OCI-LY1 (cell line): ENCODE results near the gene FAM168A.

Source experiments
- H2AFZ ChIP-seq: fragments of 200-600 bp; sonication (generic), shearing (Covaris generic); 2 replicates; pipeline ENCODE4 v1.6.0; 2014; ENCODE audit warnings: antibody characterized with exemption, mild to moderate bottlenecking, low read length
- H3F3A ChIP-seq: fragments of 200-600 bp; sonication (generic), shearing (Covaris generic); 2 replicates; pipeline ENCODE4 v1.6.0; 2014; ENCODE audit warnings: mild to moderate bottlenecking, antibody characterized with exemption, low read length, moderate library complexity; ENCODE audit not compliant: insufficient read depth
- H3K27ac ChIP-seq: fragments of 200-600 bp; sonication (generic); 2 replicates; pipeline ENCODE4 v1.5.1; 2014; ENCODE audit warnings: low read length, mixed run types, mild to moderate bottlenecking, low read depth; ENCODE audit not compliant: poor library complexity, severe bottlenecking
- H3K27me3 ChIP-seq: fragments of 200-600 bp; sonication (generic); 2 replicates; pipeline ENCODE4 v1.6.0; 2014; ENCODE audit warnings: antibody characterized with exemption, mild to moderate bottlenecking, low read length, moderate library complexity; ENCODE audit not compliant: insufficient read depth
- H3K36me3 ChIP-seq: fragments of 200-600 bp; sonication (generic); 2 replicates; pipeline ENCODE4 v1.6.1; 2014; ENCODE audit warnings: mild to moderate bottlenecking, antibody characterized with exemption, low read length, moderate library complexity, mixed read lengths; ENCODE audit not compliant: insufficient read depth
- H3K4me1 ChIP-seq: fragments of 200-600 bp; sonication (generic); 2 replicates; pipeline ENCODE4 v1.5.1; 2014; ENCODE audit warnings: mild to moderate bottlenecking, low read length, moderate library complexity; ENCODE audit not compliant: insufficient read depth, severe bottlenecking
- H3K4me2 ChIP-seq: fragments of 200-600 bp; sonication (generic), shearing (Covaris generic); 2 replicates; pipeline ENCODE4 v1.6.1; 2014; ENCODE audit warnings: low read length
- H3K4me3 ChIP-seq: fragments of 200-600 bp; sonication (generic); 2 replicates; pipeline ENCODE4 v1.5.1; 2014; ENCODE audit warnings: low read length, low read depth, mild to moderate bottlenecking, mixed read lengths; ENCODE audit not compliant: poor library complexity, severe bottlenecking
- H3K79me2 ChIP-seq: fragments of 200-600 bp; shearing (Covaris generic); 2 replicates; pipeline ENCODE4 v1.6.1; 2016; ENCODE audit warnings: mixed run types, low read length, mixed read lengths; ENCODE audit not compliant: insufficient read depth
- H3K9ac ChIP-seq: fragments of 200-600 bp; sonication (generic), shearing (Covaris generic); 2 replicates; pipeline ENCODE4 v1.6.1; 2014; ENCODE audit warnings: mild to moderate bottlenecking, low read length, mixed read lengths
- H3K9me2 ChIP-seq: fragments of 200-600 bp; sonication (generic), shearing (Covaris generic); 2 replicates; pipeline ENCODE4 v1.6.1; 2014; ENCODE audit warnings: low read depth, mild to moderate bottlenecking, low read length, mixed read lengths
- H3K9me3 ChIP-seq: fragments of 200-600 bp; shearing (Covaris generic); 2 replicates; pipeline ENCODE4 v1.6.1; 2014; ENCODE audit warnings: low read length, mixed read lengths
- H4K20me1 ChIP-seq: fragments of 200-600 bp; sonication (generic), shearing (Covaris generic); 2 replicates; pipeline ENCODE4 v1.6.0; 2016; ENCODE audit warnings: mild to moderate bottlenecking, low read length; ENCODE audit not compliant: insufficient read depth
- EZH2 ChIP-seq: fragments of 200-600 bp; sonication (generic), shearing (Covaris generic); IDR thresholded peaks from 2 replicates; pipeline ENCODE4 v1.8.0; 2017; ENCODE audit warnings: borderline replicate concordance, mixed run types, mild to moderate bottlenecking, antibody characterized with exemption, low read length, moderate library complexity, mixed read lengths
- TF ChIP-seq, protein P1 (sequence below): fragments of 200-600 bp; sonication (generic), shearing (Covaris generic); IDR thresholded peaks from 2 replicates; pipeline ENCODE4 v1.5.1; 2017; ENCODE audit warnings: mild to moderate bottlenecking, antibody characterized with exemption, low read length, moderate library complexity, mixed read lengths

Gene FAM168A

DNA sequence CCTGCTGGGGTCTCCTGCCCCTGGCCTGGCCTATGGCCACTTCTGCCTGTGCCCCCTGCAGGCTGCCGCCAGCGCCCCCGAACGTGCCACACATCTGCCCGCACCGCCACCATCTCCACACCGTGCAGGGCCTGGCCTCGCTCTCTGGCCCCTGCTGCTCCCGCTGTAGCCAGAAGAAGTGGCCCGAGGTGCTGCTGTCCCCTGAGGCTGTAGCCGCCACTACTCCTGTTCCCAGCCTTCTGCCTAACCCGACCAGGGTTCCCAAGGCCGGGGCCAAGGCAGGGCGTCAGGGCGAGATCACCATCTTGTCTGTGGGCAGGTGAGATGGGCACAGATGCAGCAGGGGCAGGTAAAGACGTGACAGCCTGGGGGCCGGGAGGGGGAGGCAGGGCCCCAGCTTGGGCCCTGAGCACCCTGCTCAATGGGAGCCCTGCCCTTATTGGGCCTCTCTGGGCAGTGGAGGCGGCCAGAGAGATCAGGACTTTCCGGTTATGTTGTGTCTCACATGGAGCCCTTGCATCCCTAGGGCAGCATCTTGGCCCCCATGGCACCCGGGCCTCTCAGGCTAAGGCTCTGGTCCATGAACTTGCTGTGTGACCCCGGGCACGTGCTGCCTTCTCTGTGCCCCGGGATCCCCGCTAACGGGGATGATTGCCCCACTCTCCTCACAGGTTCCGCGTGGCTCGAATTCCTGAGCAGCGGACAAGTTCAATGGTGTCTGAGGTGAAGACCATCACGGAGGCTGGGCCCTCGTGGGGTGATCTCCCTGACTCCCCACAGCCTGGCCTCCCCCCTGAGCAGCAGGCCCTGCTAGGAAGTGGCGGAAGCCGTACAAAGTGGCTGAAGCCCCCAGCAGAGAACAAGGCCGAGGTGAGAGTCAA, 203.3 kb downstream of the FAM168A start:
- H3K9me2 ChIP-seq = no peaks in the 10 kb centered on the region
- H3K4me1 ChIP-seq = no peaks in the 10 kb centered on the region
- no peak overlapping the region for H3K9ac ChIP-seq
- H3K79me2 ChIP-seq = no peaks in the 10 kb centered on the region
- no peaks in the 10 kb centered on the region for H3K9me3 ChIP-seq
- no peaks in the 10 kb centered on the region for H3F3A ChIP-seq
- H3K4me3 ChIP-seq = no peak overlapping the region
- H4K20me1 ChIP-seq = no peaks in the 10 kb centered on the region
- peaks cover 23% of the 10 kb centered on the region; the same call in 1 of the 2 replicates for H3K36me3 ChIP-seq
- H3K27me3 ChIP-seq = no peaks in the 10 kb centered on the region
- H2AFZ ChIP-seq = no peak overlapping the region
- TF ChIP-seq, protein P1, sequence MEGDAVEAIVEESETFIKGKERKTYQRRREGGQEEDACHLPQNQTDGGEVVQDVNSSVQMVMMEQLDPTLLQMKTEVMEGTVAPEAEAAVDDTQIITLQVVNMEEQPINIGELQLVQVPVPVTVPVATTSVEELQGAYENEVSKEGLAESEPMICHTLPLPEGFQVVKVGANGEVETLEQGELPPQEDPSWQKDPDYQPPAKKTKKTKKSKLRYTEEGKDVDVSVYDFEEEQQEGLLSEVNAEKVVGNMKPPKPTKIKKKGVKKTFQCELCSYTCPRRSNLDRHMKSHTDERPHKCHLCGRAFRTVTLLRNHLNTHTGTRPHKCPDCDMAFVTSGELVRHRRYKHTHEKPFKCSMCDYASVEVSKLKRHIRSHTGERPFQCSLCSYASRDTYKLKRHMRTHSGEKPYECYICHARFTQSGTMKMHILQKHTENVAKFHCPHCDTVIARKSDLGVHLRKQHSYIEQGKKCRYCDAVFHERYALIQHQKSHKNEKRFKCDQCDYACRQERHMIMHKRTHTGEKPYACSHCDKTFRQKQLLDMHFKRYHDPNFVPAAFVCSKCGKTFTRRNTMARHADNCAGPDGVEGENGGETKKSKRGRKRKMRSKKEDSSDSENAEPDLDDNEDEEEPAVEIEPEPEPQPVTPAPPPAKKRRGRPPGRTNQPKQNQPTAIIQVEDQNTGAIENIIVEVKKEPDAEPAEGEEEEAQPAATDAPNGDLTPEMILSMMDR = no peak
- H3K27ac ChIP-seq = no peak overlapping the region
- H3K4me2 ChIP-seq = no peak overlapping the region

DNA sequence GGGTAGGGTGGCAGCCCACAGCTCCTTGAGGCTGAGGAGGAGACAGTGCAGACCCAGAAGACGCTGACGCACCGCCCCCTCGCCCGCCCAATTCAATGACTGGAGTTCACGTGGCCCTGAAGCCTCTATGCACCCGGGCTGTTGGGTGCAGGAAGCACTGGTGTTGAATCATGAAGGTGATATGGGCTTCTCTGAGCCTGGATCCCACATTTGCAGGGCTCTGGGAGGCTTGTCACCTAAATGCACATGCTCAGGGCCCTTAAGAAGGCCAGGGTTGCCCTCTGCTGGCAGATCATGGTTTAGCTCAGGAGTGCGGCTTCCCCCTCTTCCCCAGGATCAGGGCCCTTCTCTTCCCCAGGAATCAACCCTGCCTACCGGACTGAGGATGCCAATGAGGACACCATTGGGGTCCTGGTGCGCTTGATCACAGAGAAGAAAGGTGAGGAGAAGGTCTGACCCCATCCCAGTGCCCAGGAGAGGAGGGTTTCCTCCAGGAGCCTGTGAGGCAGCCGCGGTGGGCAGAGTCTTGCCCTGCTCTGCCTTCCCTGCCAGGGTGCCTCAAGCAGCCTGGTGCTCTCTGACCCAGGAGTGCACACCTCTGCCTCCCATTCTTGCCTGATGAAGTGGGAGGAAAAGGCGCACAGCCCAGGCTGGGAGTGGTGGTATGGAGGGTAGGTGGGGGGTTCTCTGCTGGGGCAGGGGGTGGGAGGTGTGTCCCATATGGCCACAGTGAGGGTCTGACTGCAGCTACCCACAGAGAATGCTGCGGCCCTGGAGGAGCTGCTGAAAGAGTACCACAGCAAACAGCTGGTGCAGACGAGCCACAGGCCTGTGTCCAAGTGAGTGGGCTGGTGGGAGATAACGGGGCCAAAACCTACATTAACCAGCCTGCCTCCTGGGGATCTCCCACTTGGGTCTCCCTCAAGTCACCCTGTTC, 204.2 kb downstream of the FAM168A start:
- Histone ChIP-seq H3K9me3 (no peaks in the 10 kb centered on the region), H4K20me1 (no peaks in the 10 kb centered on the region), H3K9me2 (no peaks in the 10 kb centered on the region), H3K27me3 (no peaks in the 10 kb centered on the region), H3K36me3 (peaks cover 23% of the 10 kb centered on the region; the same call in 1 of the 2 replicates), H2AFZ (no peak overlapping the region), H3K79me2 (no peaks in the 10 kb centered on the region), H3K4me1 (no peaks in the 10 kb centered on the region), H3K4me3 (no peak overlapping the region), H3K27ac (no peak overlapping the region), H3K9ac (no peak overlapping the region), H3K4me2 (no peak overlapping the region), H3F3A (no peaks in the 10 kb centered on the region)
- no peak for TF ChIP-seq EZH2
- TF ChIP-seq, protein P1 = peak; percentile 91

DNA sequence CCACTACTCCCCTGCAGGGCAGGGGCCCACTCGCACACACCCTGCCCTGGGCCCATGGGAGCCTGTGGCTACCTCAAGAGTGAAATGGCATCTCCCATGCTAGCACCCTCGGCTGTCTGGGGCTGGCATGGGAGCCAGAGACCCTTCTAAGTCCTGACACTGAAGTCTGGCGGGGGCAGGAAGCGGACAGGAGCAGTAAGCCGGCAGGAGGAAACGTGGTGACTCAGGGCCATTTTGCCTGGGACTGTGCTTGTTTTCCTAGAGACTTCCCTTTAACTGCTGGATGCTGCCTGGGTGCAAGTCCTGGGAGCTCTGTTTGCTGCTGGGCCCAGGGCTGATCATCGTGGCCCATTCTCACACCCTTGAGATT, 204.9 kb downstream of the FAM168A start:
- Histone ChIP-seq H3K36me3 (peaks cover 23% of the 10 kb centered on the region; the same call in 1 of the 2 replicates), H3K27ac (no peak overlapping the region), H3K9ac (no peak overlapping the region), H3F3A (no peaks in the 10 kb centered on the region), H3K9me2 (no peaks in the 10 kb centered on the region), H3K79me2 (no peaks in the 10 kb centered on the region), H3K4me3 (no peak overlapping the region), H3K9me3 (no peaks in the 10 kb centered on the region), H3K27me3 (no peaks in the 10 kb centered on the region), H4K20me1 (no peaks in the 10 kb centered on the region), H3K4me2 (no peak overlapping the region), H3K4me1 (peaks cover 5% of the 10 kb centered on the region), H2AFZ (no peak overlapping the region)
- no peak for TF ChIP-seq EZH2
- TF ChIP-seq, protein P1 = no peak
